ENCODE measurements around the gene IGF1R.

The IGF1R gene

GRCh38 chr15:98717942-98718341 is 69.6 kb downstream of the IGF1R start:
- no peak overlapping the region for H3K27ac ChIP-seq
- no peak for TF ChIP-seq ZFX (IDR thresholded peaks at IDR 0.05)
- TF ChIP-seq, protein P1, sequence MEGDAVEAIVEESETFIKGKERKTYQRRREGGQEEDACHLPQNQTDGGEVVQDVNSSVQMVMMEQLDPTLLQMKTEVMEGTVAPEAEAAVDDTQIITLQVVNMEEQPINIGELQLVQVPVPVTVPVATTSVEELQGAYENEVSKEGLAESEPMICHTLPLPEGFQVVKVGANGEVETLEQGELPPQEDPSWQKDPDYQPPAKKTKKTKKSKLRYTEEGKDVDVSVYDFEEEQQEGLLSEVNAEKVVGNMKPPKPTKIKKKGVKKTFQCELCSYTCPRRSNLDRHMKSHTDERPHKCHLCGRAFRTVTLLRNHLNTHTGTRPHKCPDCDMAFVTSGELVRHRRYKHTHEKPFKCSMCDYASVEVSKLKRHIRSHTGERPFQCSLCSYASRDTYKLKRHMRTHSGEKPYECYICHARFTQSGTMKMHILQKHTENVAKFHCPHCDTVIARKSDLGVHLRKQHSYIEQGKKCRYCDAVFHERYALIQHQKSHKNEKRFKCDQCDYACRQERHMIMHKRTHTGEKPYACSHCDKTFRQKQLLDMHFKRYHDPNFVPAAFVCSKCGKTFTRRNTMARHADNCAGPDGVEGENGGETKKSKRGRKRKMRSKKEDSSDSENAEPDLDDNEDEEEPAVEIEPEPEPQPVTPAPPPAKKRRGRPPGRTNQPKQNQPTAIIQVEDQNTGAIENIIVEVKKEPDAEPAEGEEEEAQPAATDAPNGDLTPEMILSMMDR (conservative IDR thresholded peaks at IDR 0.05): no peak

GRCh38 chr15:98718426-98719136 is 70.2 kb downstream of the IGF1R start:
- no peak overlapping the region for H3K27ac ChIP-seq
- TF ChIP-seq, protein P1 (conservative IDR thresholded peaks at IDR 0.05): no peak
- no peak for TF ChIP-seq ZFX (IDR thresholded peaks at IDR 0.05)

GRCh38 chr15:98719137-98719740 is 70.9 kb downstream of the IGF1R start:
- no peak overlapping the region for H3K27ac ChIP-seq
- TF ChIP-seq, protein P1 (conservative IDR thresholded peaks at IDR 0.05): no peak
- TF ChIP-seq ZFX (IDR thresholded peaks at IDR 0.05): no peak

GRCh38 chr15:98720031-98720430 is 71.7 kb downstream of the IGF1R start:
- H3K27ac ChIP-seq: no peak overlapping the region

DNA sequence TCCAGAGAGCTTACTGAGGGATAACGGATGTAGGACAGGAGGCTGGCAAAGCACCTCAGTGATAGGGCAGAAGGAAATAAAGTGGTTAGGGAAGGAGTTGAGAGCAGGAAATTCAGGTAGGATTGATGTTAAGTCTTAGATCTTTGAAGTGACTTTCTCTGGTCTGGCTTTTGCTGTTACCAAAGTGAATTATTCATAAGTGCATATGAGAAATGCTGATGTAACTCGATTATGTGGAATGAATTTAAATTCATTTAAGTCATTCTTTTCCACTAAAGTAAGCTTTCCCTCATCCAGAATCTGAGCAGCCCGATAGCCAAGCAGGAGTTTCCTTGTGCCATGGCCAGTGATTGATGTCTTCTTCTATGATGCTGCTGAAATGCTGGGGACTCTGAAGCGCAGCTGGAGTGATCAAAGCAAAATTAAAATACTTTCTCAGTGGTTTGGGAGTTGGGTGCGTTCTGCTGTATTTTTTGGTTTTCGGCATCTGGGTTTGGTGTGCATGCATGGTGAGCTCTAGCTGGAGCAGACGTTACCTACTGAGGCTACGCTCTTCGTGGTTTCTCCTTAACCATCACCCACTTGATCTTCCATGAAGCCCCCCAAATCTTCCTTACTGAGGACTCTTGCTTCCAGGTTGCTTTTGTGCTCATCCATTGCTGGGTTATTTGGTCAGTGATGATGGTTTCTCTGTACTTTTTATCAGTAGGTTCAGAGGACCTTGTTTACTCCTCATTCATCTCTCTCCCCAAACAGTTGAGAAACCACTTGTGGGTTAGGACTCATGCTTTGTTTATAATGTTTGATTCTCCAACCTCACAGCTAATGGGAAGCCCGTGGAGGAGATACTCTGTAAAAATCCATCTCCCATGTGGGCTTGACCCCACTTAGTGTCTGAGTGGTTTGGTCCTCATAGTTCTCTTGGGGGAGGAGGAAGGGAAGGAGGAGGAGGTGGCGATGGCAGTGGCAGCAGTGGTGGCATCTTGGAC is 72.5 kb downstream of the IGF1R start:
- H3K27ac ChIP-seq: no peak overlapping the region
- no peak for TF ChIP-seq ZFX (IDR thresholded peaks at IDR 0.05)
- TF ChIP-seq, protein P1 (conservative IDR thresholded peaks at IDR 0.05): no peak

More at GRCh38 chr15:98720031-98720430, 71.7 kb downstream of the IGF1R start:
- TF ChIP-seq, protein P1 (conservative IDR thresholded peaks at IDR 0.05): no peak
- no peak for TF ChIP-seq ZFX (IDR thresholded peaks at IDR 0.05)

GRCh38 chr15:98722209-98722608 is 73.9 kb downstream of the IGF1R start:
- no peak for TF ChIP-seq ZFX (IDR thresholded peaks at IDR 0.05)
- TF ChIP-seq, protein P1 (conservative IDR thresholded peaks at IDR 0.05): no peak
- no peak overlapping the region for H3K27ac ChIP-seq
